Smooth muscle cell (in vitro differentiated cells): ENCODE results near the gene GADD45B. TPM values are rescaled to one million over a fixed set of nuclear protein-coding genes. Genes with fewer than 3 reads are reported as not detected.

Experiments used
- DNase-seq: peaks from one replicate; lab custom pipeline; 2025; ENCODE audit not compliant: unreplicated experiment; lab: John Stamatoyannopoulos, UW
- H2AFZ ChIP-seq: fragments of 200-600 bp; sonication (generic); 2 replicates; pipeline ENCODE4 v1.6.0; 2016; ENCODE audit warnings: antibody characterized with exemption, low read depth, mild to moderate bottlenecking
- H3F3A ChIP-seq: fragments of 200-600 bp; sonication (generic); 2 replicates; pipeline ENCODE4 v1.6.0; 2017; ENCODE audit warnings: antibody characterized with exemption, low read depth
- H3K27ac ChIP-seq: fragments of 200-600 bp; sonication (generic); 2 replicates; pipeline ENCODE4 v1.5.1; 2016; ENCODE audit warnings: low read depth, mild to moderate bottlenecking
- H3K27me3 ChIP-seq: fragments of 200-600 bp; sonication (generic); 2 replicates; pipeline ENCODE4 v1.6.1; 2016; ENCODE audit warnings: low read depth, mild to moderate bottlenecking
- H3K36me3 ChIP-seq: fragments of 200-600 bp; sonication (generic); 2 replicates; pipeline ENCODE4 v1.5.1; 2016; ENCODE audit warnings: low read depth
- H3K4me1 ChIP-seq: fragments of 200-600 bp; sonication (generic); 2 replicates; pipeline ENCODE4 v1.5.1; 2016; ENCODE audit warnings: low read depth
- H3K4me2 ChIP-seq: fragments of 200-600 bp; sonication (generic); 2 replicates; pipeline ENCODE4 v1.6.0; 2016; ENCODE audit warnings: mild to moderate bottlenecking
- H3K4me3 ChIP-seq: fragments of 200-600 bp; sonication (generic); 2 replicates; pipeline ENCODE4 v1.5.1; 2016; ENCODE audit warnings: mild to moderate bottlenecking
- H3K79me2 ChIP-seq: fragments of 200-600 bp; sonication (generic); 2 replicates; pipeline ENCODE4 v1.6.0; 2016; ENCODE audit warnings: low read depth, mild to moderate bottlenecking
- H3K9ac ChIP-seq: fragments of 200-600 bp; sonication (generic); 2 replicates; pipeline ENCODE4 v1.6.0; 2016; ENCODE audit warnings: low read depth
- H3K9me3 ChIP-seq: fragments of 200-600 bp; sonication (generic); replicated peaks from 2 replicates; pipeline ENCODE4 v1.5.1; 2016; ENCODE audit warnings: low read depth
- H4K20me1 ChIP-seq: fragments of 200-600 bp; sonication (generic); 2 replicates; pipeline ENCODE4 v1.6.0; 2016; ENCODE audit warnings: low read depth
- WGBS: methylation state at CpG from one replicate; pipeline ENCODE4 v1.1.7; 2016; ENCODE audit warnings: low lambda C conversion rate; 5-methylcytosine and 5-hydroxymethylcytosine counted together
- polyA plus RNA-seq: library from polyadenylated mRNA; unstranded; fragments of >200 nt; fragmentation: Nextera tagmentation; extraction: Ambion mirVana; gene quantifications from 2 replicates; pipeline ENCODE4 v1.2.1, GENCODE V29; 2016
- total RNA-seq: library from RNA; depleted of rRNA; stranded (reverse); fragments of >200 nt; gene quantifications from 2 replicates; pipeline ENCODE4 v1.2.3, GENCODE V29; 2014
- TF ChIP-seq, protein P1 (sequence below): fragments of 200-600 bp; sonication (generic); IDR thresholded peaks from 2 replicates; pipeline ENCODE4 v1.5.1; 2017; ENCODE audit warnings: borderline replicate concordance, mild to moderate bottlenecking, antibody characterized with exemption; ENCODE audit not compliant: insufficient read depth, poor library complexity, severe bottlenecking

Gene GADD45B
- total and polyA plus RNA-seq, 2 experiments from 2014 or later = 252 to 533 TPM

GRCh38 chr19:2454199-2454961 is 21.5 kb upstream of the GADD45B start:
- Histone ChIP-seq H3K79me2 (peaks cover 72% of the 10 kb centered on the region), H3F3A (no peaks in the 10 kb centered on the region), H3K4me3 (no peak overlapping the region), H3K36me3 (no peaks in the 10 kb centered on the region), H3K4me2 (no peak overlapping the region), H4K20me1 (peaks cover 46% of the 10 kb centered on the region), H2AFZ (no peak overlapping the region), H3K9me3 (no peaks in the 10 kb centered on the region), H3K27me3 (no peaks in the 10 kb centered on the region), H3K27ac (no peak overlapping the region), H3K9ac (no peak overlapping the region), H3K4me1 (peaks cover 4% of the 10 kb centered on the region)
- WGBS = 95% methylated on average over 16 of the region's 19 CpGs
- TF ChIP-seq, protein P1, sequence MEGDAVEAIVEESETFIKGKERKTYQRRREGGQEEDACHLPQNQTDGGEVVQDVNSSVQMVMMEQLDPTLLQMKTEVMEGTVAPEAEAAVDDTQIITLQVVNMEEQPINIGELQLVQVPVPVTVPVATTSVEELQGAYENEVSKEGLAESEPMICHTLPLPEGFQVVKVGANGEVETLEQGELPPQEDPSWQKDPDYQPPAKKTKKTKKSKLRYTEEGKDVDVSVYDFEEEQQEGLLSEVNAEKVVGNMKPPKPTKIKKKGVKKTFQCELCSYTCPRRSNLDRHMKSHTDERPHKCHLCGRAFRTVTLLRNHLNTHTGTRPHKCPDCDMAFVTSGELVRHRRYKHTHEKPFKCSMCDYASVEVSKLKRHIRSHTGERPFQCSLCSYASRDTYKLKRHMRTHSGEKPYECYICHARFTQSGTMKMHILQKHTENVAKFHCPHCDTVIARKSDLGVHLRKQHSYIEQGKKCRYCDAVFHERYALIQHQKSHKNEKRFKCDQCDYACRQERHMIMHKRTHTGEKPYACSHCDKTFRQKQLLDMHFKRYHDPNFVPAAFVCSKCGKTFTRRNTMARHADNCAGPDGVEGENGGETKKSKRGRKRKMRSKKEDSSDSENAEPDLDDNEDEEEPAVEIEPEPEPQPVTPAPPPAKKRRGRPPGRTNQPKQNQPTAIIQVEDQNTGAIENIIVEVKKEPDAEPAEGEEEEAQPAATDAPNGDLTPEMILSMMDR = no peak
- no peak for DNase-seq

- Histone ChIP-seq H3K27ac (no peak overlapping the region), H3K4me2 (peak overlapping the region; percentile 97), H3F3A (no peaks in the 10 kb centered on the region), H3K9me3 (no peaks in the 10 kb centered on the region), H4K20me1 (peaks cover 46% of the 10 kb centered on the region), H3K9ac (peak overlapping the region; percentile 85), H3K79me2 (peaks cover 64% of the 10 kb centered on the region), H3K4me1 (peaks cover 4% of the 10 kb centered on the region), H3K4me3 (peak overlapping the region; percentile 98), H3K36me3 (no peaks in the 10 kb centered on the region), H2AFZ (no peak overlapping the region), H3K27me3 (no peaks in the 10 kb centered on the region)
- 73% methylated on average over 14 of the region's 14 CpGs for WGBS
- TF ChIP-seq, protein P1 = no peak
- no peak for DNase-seq
Observed at GRCh38 chr19:2454962-2455850, 20.7 kb upstream of the GADD45B start.

- Histone ChIP-seq H3K9ac (peak overlapping the region; percentile 85), H3F3A (no peaks in the 10 kb centered on the region), H3K9me3 (no peaks in the 10 kb centered on the region), H3K4me3 (peak overlapping the region; percentile 98), H2AFZ (peak overlapping the region; percentile 58), H3K79me2 (peaks cover 56% of the 10 kb centered on the region), H3K36me3 (no peaks in the 10 kb centered on the region), H3K27me3 (no peaks in the 10 kb centered on the region), H3K4me2 (peak overlapping the region; percentile 97), H3K4me1 (peaks cover 4% of the 10 kb centered on the region), H3K27ac (peak overlapping the region; percentile 24), H4K20me1 (peaks cover 45% of the 10 kb centered on the region)
- 2% methylated on average over 19 of the region's 62 CpGs for WGBS
- no peak for DNase-seq
- TF ChIP-seq, protein P1 = no peak
Observed at GRCh38 chr19:2455851-2456570, 19.9 kb upstream of the GADD45B start.
